Measurements from ENCODE around the gene CDHR3.
"Not testable (repeated sequence)": the region's sequence is repeated elsewhere in the genome, so short reads cannot be mapped to it uniquely, and the experiment has no call there.

The CDHR3 gene

GRCh38 chr7:105979405-105979804 lies 16.3 kb downstream of the CDHR3 start:
- no peak for TF ChIP-seq CTCF (conservative IDR thresholded peaks at IDR 0.05)

GRCh38 chr7:105980645-105981396 lies 17.8 kb downstream of the CDHR3 start:
- no peak overlapping the region for H3K27ac ChIP-seq
- TF ChIP-seq CTCF (conservative IDR thresholded peaks at IDR 0.05): no peak

More at GRCh38 chr7:105979405-105979804, 16.3 kb downstream of the CDHR3 start:
- no peak overlapping the region for H3K27ac ChIP-seq

GRCh38 chr7:105982388-105982787 lies 19.3 kb downstream of the CDHR3 start:
- TF ChIP-seq CTCF (conservative IDR thresholded peaks at IDR 0.05): no peak
- H3K27ac ChIP-seq: no peak overlapping the region

- H3K27ac ChIP-seq: not testable (repeated sequence)
These were observed 21.7 kb downstream of the CDHR3 start for GRCh38 chr7:105984808-105985207.

- TF ChIP-seq CTCF (conservative IDR thresholded peaks at IDR 0.05): no peak
- H3K27ac ChIP-seq: no peak overlapping the region
These were observed 22.2 kb downstream of the CDHR3 start for GRCh38 chr7:105985229-105985628.

GRCh38 chr7:105985672-105986215 lies 22.7 kb downstream of the CDHR3 start:
- no peak overlapping the region for H3K27ac ChIP-seq
- no peak for TF ChIP-seq CTCF (conservative IDR thresholded peaks at IDR 0.05)

GRCh38 chr7:105987046-105987445 lies 24.0 kb downstream of the CDHR3 start:
- H3K27ac ChIP-seq: no peak overlapping the region
- no peak for TF ChIP-seq CTCF (conservative IDR thresholded peaks at IDR 0.05)

GRCh38 chr7:105988276-105988675 lies 25.2 kb downstream of the CDHR3 start:
- H3K27ac ChIP-seq: no peak overlapping the region
- no peak for TF ChIP-seq CTCF (conservative IDR thresholded peaks at IDR 0.05)

All from VCaP (cell line).